GM12891 (cell line): Measurements from ENCODE around the gene SCGB1C2.

ENCODE experiments used
- POLR2A ChIP-seq: IDR thresholded peaks from 2 replicates; pipeline ENCODE4 v1.6.1; 2011; ENCODE audit warnings: low read depth, low read length, control low read depth
- POLR2AphosphoS5 ChIP-seq: IDR thresholded peaks from 2 replicates; pipeline ENCODE4 v1.6.1; 2011; ENCODE audit warnings: low read depth, low read length, control low read depth
- TAF1 ChIP-seq: IDR thresholded peaks from 2 replicates; pipeline ENCODE4 v1.6.1; 2011; ENCODE audit warnings: low read depth, low read length, control low read depth

DNA sequence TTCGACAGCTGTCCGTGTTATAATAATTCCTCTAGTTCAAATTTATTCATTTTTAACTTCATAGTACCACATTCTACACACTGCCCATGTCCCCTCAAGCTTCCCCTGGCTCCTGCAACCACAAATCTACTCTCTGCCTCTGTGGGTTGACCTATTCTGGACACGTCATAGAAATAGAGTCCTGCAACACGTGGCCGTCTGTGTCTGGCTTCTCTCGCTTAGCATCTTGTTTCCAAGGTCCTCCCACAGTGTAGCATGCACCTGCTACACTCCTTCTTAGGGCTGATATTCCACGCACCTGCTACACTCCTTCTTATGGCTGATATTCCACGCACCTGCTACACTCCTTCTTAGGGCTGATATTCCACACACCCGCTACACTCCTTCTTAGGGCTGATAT is 16.5 kb downstream of the SCGB1C2 start:
- TF ChIP-seq POLR2AphosphoS5: no peak
- TF ChIP-seq POLR2A: no peak
- TF ChIP-seq TAF1: no peak
